ENCODE results near the gene ZNF117.
A peak's percentile ranks its signal among the peaks of the same experiment; 100 is the strongest.
"Not testable (repeated sequence)": the region's sequence is repeated elsewhere in the genome, so short reads cannot be mapped to it uniquely, and the experiment has no call there.

Gene ZNF117

GRCh38 chr7:64951250-64951848, 39.5 kb downstream of the ZNF117 start:
- H3K9me3 ChIP-seq (ENCODE audit: insufficient read depth, low read depth, low read length) = no peaks in the 10 kb centered on the region
- H3F3A ChIP-seq (ENCODE audit: low read depth) = no peaks in the 10 kb centered on the region
- H3K36me3 ChIP-seq (ENCODE audit: insufficient read depth, low read length) = no peaks in the 10 kb centered on the region
- H3K9ac ChIP-seq (ENCODE audit: low read depth, low read length, poor library complexity, severe bottlenecking) = no peak overlapping the region
- H3K79me2 ChIP-seq (ENCODE audit: insufficient read depth, low read length) = no peaks in the 10 kb centered on the region
- no peaks in the 10 kb centered on the region for H4K20me1 ChIP-seq (ENCODE audit: insufficient read depth, low read length, poor library complexity, severe bottlenecking)
- no peaks in the 10 kb centered on the region for H3K27me3 ChIP-seq (ENCODE audit: insufficient read depth, low read length, poor library complexity, severe bottlenecking)
- H2AFZ ChIP-seq (ENCODE audit: low read length) = no peak overlapping the region
- TF ChIP-seq EZH2phosphoT487 (IDR thresholded peaks at IDR 0.05; ENCODE audit: borderline replicate concordance) (no peak), CTCF (conservative IDR thresholded peaks at IDR 0.05; ENCODE audit: low read length) (peak; percentile 86)
- H3K4me1 ChIP-seq (ENCODE audit: insufficient read depth, low read length, poor library complexity, severe bottlenecking) = no peaks in the 10 kb centered on the region
- no peak overlapping the region for H3K4me3 ChIP-seq (ENCODE audit: low read length, poor library complexity, severe bottlenecking)
- no peak overlapping the region for H3K4me2 ChIP-seq (ENCODE audit: low read depth, low read length, poor library complexity, severe bottlenecking)
- no peaks in the 10 kb centered on the region for H3K9me2 ChIP-seq (replicated peaks; ENCODE audit: low read depth, low read length)

GRCh38 chr7:64950673-64951072, 40.2 kb downstream of the ZNF117 start:
- not testable (repeated sequence) for H3K36me3 ChIP-seq (ENCODE audit: insufficient read depth, low read length); H3K4me3 ChIP-seq (ENCODE audit: low read length, poor library complexity, severe bottlenecking); H3K79me2 ChIP-seq (ENCODE audit: insufficient read depth, low read length); H4K20me1 ChIP-seq (ENCODE audit: insufficient read depth, low read length, poor library complexity, severe bottlenecking); H3K9me3 ChIP-seq (ENCODE audit: insufficient read depth, low read depth, low read length); H3K9ac ChIP-seq (ENCODE audit: low read depth, low read length, poor library complexity, severe bottlenecking); H3K4me1 ChIP-seq (ENCODE audit: insufficient read depth, low read length, poor library complexity, severe bottlenecking); H3F3A ChIP-seq (ENCODE audit: low read depth); H3K9me2 ChIP-seq (replicated peaks; ENCODE audit: low read depth, low read length); H2AFZ ChIP-seq (ENCODE audit: low read length); H3K4me2 ChIP-seq (ENCODE audit: low read depth, low read length, poor library complexity, severe bottlenecking); H3K27me3 ChIP-seq (ENCODE audit: insufficient read depth, low read length, poor library complexity, severe bottlenecking)

- not testable (repeated sequence) for H3K79me2 ChIP-seq (ENCODE audit: insufficient read depth, low read length); H3K4me3 ChIP-seq (ENCODE audit: low read length, poor library complexity, severe bottlenecking); H3K27me3 ChIP-seq (ENCODE audit: insufficient read depth, low read length, poor library complexity, severe bottlenecking); H3K36me3 ChIP-seq (ENCODE audit: insufficient read depth, low read length); H3K9ac ChIP-seq (ENCODE audit: low read depth, low read length, poor library complexity, severe bottlenecking); H3K4me1 ChIP-seq (ENCODE audit: insufficient read depth, low read length, poor library complexity, severe bottlenecking); H3K9me2 ChIP-seq (replicated peaks; ENCODE audit: low read depth, low read length); H2AFZ ChIP-seq (ENCODE audit: low read length); H3K4me2 ChIP-seq (ENCODE audit: low read depth, low read length, poor library complexity, severe bottlenecking); H4K20me1 ChIP-seq (ENCODE audit: insufficient read depth, low read length, poor library complexity, severe bottlenecking); H3F3A ChIP-seq (ENCODE audit: low read depth); H3K9me3 ChIP-seq (ENCODE audit: insufficient read depth, low read depth, low read length)
Observed at GRCh38 chr7:64948774-64949173, 42.1 kb downstream of the ZNF117 start.

- Histone ChIP-seq H3K4me3 (ENCODE audit: low read length, poor library complexity, severe bottlenecking) (no peak overlapping the region), H4K20me1 (ENCODE audit: insufficient read depth, low read length, poor library complexity, severe bottlenecking) (no peaks in the 10 kb centered on the region), H3K9ac (ENCODE audit: low read depth, low read length, poor library complexity, severe bottlenecking) (no peak overlapping the region), H3K27me3 (ENCODE audit: insufficient read depth, low read length, poor library complexity, severe bottlenecking) (no peaks in the 10 kb centered on the region), H3K9me2 (replicated peaks; ENCODE audit: low read depth, low read length) (no peaks in the 10 kb centered on the region), H3K36me3 (ENCODE audit: insufficient read depth, low read length) (no peaks in the 10 kb centered on the region), H3F3A (ENCODE audit: low read depth) (no peaks in the 10 kb centered on the region), H3K9me3 (ENCODE audit: insufficient read depth, low read depth, low read length) (no peaks in the 10 kb centered on the region), H2AFZ (ENCODE audit: low read length) (no peak overlapping the region), H3K4me1 (ENCODE audit: insufficient read depth, low read length, poor library complexity, severe bottlenecking) (no peaks in the 10 kb centered on the region), H3K4me2 (ENCODE audit: low read depth, low read length, poor library complexity, severe bottlenecking) (no peak overlapping the region), H3K79me2 (ENCODE audit: insufficient read depth, low read length) (no peaks in the 10 kb centered on the region)
- TF ChIP-seq EZH2phosphoT487 (IDR thresholded peaks at IDR 0.05; ENCODE audit: borderline replicate concordance) (no peak), CTCF (conservative IDR thresholded peaks at IDR 0.05; ENCODE audit: low read length) (no peak)
Observed at GRCh38 chr7:64947252-64948000, 43.4 kb downstream of the ZNF117 start.
